Measurements from ENCODE around the gene ZNF469. TPM values are rescaled to one million over a fixed set of nuclear protein-coding genes. Genes with fewer than 3 reads are reported as not detected.

ZNF469 gene
- total RNA-seq, 2 donors from 2014 or later = 0.17 to 0.40 TPM

DNA sequence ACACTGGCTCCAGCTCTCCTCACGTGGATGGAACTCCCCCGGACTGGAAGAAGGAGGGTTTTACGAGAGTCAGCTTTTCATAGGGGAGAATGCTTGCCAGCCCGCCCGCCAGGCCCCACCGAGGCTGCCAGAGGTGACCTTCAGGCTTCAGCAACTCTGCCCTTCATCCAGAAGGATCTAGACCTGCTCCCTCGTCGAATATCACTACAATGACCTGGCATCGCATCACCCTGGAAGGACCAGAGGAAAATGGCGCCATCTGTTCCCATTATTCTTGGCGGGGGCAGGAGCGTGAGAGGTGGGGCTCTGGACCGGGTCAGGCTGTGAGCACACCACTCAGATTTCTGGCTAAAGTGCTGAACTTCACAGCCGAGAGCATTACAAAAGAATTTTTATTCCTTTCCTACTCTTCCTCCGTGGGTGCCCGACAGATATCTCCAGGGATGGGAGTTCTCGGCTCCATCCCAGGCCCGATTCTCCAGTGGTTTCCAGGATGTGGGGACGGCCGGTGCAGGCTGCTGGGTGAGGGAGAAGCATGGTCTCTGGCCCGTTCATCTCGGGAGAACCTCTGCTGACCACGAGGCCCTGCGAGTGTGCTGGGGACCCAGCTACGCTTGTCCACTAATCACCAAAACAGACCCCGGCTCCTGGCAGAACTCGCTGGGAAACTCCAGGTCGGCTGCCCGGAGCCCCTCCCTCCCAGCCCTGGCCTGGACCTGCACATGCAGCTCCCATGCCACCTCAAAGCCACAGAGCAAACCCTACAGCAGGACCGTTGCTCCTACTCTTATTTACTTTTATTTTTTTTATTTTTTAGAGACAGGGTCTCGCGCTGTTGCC is 36.8 kb upstream of the ZNF469 start:
- no peaks in the 10 kb centered on the region for H3K27me3 ChIP-seq
- no peaks in the 10 kb centered on the region for H3K36me3 ChIP-seq
- H3K4me3 ChIP-seq = no peak overlapping the region
- H3K27ac ChIP-seq = no peak overlapping the region
- TF ChIP-seq, protein P1, sequence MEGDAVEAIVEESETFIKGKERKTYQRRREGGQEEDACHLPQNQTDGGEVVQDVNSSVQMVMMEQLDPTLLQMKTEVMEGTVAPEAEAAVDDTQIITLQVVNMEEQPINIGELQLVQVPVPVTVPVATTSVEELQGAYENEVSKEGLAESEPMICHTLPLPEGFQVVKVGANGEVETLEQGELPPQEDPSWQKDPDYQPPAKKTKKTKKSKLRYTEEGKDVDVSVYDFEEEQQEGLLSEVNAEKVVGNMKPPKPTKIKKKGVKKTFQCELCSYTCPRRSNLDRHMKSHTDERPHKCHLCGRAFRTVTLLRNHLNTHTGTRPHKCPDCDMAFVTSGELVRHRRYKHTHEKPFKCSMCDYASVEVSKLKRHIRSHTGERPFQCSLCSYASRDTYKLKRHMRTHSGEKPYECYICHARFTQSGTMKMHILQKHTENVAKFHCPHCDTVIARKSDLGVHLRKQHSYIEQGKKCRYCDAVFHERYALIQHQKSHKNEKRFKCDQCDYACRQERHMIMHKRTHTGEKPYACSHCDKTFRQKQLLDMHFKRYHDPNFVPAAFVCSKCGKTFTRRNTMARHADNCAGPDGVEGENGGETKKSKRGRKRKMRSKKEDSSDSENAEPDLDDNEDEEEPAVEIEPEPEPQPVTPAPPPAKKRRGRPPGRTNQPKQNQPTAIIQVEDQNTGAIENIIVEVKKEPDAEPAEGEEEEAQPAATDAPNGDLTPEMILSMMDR (IDR thresholded peaks at IDR 0.05) = no peak
- no peak overlapping the region for H3K9ac ChIP-seq (ENCODE audit: low read depth in 2 of 2, low read length in 2 of 2)
- H3K9me3 ChIP-seq = no peaks in the 10 kb centered on the region
- no peaks in the 10 kb centered on the region for H3K4me1 ChIP-seq
- intact Hi-C loops (cut with DNase I) = no loop called here
- no peak for DNase-seq

DNA sequence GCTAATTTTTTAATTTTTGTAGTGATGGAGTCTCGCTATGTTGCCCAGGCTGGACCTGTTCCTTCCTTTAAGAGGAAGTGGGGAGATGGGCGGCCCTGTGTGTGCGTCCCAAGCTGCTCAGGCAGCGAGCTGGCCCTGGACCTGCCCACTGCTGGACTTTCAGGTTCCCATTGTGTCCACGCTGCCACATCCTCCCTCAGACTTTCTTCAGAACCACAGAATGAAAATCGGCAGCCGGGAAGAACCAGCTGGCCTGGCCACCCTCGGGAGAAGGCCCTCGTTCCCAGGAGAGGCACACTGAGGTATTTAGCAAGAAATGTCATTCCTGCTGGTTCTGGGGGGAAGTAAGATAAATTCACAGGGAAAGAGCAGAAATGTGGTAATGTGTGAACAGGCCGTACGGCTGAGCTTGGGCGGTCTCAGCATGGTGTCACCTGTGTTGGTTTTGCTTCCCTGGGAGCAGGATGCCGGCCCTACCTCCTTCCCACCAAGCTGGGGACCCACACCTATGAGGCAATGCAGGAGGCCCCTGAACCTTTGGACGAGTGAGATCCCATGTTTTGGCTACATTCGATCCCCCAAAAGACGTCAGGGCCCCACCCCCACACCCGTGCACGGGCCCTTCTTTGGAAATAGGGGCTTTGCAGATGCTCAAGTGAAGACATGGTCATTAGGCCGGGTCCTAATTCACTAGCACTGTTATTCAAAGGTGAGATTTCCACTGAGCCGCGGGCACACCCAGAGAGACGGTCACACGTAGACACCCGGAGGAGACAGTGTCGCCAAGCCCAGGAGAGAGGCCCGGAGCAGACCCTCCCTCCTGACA is 35.9 kb upstream of the ZNF469 start:
- Histone ChIP-seq H3K27me3 (no peaks in the 10 kb centered on the region), H3K27ac (no peak overlapping the region), H3K36me3 (no peaks in the 10 kb centered on the region), H3K4me1 (no peaks in the 10 kb centered on the region), H3K4me3 (no peak overlapping the region), H3K9ac (ENCODE audit: low read depth in 2 of 2, low read length in 2 of 2) (no peak overlapping the region), H3K9me3 (no peaks in the 10 kb centered on the region)
- intact Hi-C loops (cut with DNase I) = no loop called here
- no peak for DNase-seq
- TF ChIP-seq, protein P1 (IDR thresholded peaks at IDR 0.05) = no peak

DNA sequence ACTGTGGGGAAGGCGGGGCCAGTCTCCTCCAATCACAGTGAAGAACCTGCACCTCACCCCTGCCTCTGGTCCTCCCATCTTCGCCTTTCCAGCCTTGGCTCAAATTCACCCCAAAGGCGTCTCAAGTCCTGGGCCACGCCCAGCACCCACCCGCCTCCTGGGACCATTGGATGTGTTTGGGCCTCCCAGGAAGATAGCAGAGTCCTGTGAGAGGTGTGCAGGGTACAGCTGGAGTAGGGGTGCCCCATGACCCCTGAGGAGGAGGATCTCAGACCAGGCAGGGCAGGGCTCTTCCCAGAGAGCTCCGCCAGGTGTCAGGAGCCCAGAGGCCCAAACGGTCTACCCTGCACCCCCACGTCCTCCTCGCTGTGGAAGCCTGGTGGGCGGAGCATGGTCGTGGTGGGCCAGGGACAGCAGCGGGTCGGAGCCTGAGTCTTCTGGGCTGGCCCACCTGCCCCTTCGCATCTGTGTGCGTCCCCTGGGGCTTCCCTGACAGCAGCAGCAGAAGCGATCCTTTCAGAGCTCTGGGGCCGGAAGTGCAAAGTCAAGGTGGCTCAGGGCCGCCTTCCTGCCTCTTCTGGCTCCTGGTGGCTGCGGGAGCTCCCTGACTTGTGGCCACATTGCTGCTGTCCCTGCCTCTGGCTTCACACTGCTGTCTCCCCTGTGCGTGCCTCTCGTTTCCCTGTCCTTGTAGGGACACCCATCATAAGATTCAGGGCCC is 34.9 kb upstream of the ZNF469 start:
- no peak overlapping the region for H3K27ac ChIP-seq
- H3K9ac ChIP-seq (ENCODE audit: low read depth in 2 of 2, low read length in 2 of 2) = no peak overlapping the region
- no peak for DNase-seq
- no peaks in the 10 kb centered on the region for H3K27me3 ChIP-seq
- H3K36me3 ChIP-seq = no peaks in the 10 kb centered on the region
- TF ChIP-seq, protein P1 (IDR thresholded peaks at IDR 0.05) = no peak
- H3K4me1 ChIP-seq = no peaks in the 10 kb centered on the region
- H3K4me3 ChIP-seq = no peak overlapping the region
- intact Hi-C loops (cut with DNase I) = no loop called here
- H3K9me3 ChIP-seq = no peaks in the 10 kb centered on the region

DNA sequence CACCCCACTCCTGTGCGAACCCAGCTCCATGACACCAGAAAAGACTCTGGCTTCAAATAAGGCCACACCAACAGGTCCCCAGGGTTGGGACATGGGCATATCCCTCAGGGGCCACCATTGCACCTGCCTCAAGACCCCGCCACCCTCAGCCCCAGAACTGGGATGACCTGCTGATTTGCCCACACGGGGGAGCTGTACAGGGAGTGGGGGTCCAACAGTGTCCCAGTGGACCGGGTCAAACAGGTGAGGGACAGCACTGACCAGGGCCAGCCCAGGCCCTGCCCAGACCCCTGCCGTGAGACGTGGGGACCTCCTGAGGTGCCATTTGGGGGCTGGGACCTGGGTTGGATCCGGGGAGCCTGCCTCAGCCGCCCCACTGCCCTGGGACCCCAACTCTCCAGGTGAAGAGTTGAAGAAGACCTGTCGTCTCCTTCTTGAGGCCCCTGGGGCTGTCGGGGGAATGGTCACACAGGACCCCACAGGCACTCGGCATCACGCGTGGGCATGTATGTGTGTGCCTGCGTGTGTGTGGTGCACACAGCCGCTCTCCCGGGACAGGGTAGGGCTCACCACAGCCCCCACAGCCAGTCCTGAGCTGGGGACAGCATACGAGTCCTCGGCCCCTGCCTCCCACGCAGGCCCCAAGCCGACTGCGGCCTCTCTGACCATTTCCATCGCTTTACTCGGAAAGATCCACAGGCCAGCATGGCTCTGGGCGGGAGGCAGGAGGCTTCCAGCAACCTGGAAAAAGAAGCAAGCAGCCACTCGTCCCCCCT is 34.2 kb upstream of the ZNF469 start:
- H3K36me3 ChIP-seq = no peaks in the 10 kb centered on the region
- H3K4me3 ChIP-seq = no peak overlapping the region
- H3K4me1 ChIP-seq = no peaks in the 10 kb centered on the region
- no peak overlapping the region for H3K9ac ChIP-seq (ENCODE audit: low read depth in 2 of 2, low read length in 2 of 2)
- intact Hi-C loops (cut with DNase I) = no loop called here
- TF ChIP-seq, protein P1 (IDR thresholded peaks at IDR 0.05) = no peak
- H3K9me3 ChIP-seq = no peaks in the 10 kb centered on the region
- H3K27me3 ChIP-seq = no peaks in the 10 kb centered on the region
- no peak overlapping the region for H3K27ac ChIP-seq
- no peak for DNase-seq

Measured in colonic mucosa (tissue), 4 donors.